HG03439 (cell line): ENCODE measurements around the gene KLHL22.

Source experiments
- ATAC-seq: cut with Tn5 transposase; IDR thresholded peaks from one replicate; pipeline ENCODE4 v1.9.1; 2021; ENCODE audit warnings: mild to moderate bottlenecking, moderate library complexity; ENCODE audit not compliant: unreplicated experiment

KLHL22 gene

GRCh38 chr22:20435436-20436306 lies 59.9 kb downstream of the KLHL22 start:
- no peak for ATAC-seq

- ATAC-seq = no peak
These were observed 60.8 kb downstream of the KLHL22 start for GRCh38 chr22:20434773-20435172.

- no peak for ATAC-seq
These were observed 61.3 kb downstream of the KLHL22 start for GRCh38 chr22:20434264-20434751.

- ATAC-seq = no peak
These were observed 61.8 kb downstream of the KLHL22 start for GRCh38 chr22:20433686-20434241.

DNA sequence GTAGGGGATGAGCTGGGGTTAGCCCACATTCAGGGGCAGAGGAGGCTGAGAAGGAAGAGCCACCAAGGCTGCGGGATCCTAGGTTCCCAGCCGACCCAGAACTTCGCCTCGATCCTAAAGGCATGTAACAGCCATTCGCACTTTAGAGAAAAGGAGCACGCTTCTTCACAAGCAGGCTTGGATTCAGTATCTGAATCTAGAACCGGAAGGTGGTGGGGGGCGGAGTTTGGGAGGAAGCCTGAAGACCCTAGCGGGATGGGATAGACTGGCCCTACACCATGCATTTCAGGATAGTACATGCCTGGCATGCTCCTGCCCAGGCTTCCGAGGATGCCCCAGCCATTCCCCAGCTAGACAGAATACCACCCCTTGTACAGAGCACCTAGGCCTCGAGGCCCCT lies 62.4 kb downstream of the KLHL22 start:
- no peak for ATAC-seq

DNA sequence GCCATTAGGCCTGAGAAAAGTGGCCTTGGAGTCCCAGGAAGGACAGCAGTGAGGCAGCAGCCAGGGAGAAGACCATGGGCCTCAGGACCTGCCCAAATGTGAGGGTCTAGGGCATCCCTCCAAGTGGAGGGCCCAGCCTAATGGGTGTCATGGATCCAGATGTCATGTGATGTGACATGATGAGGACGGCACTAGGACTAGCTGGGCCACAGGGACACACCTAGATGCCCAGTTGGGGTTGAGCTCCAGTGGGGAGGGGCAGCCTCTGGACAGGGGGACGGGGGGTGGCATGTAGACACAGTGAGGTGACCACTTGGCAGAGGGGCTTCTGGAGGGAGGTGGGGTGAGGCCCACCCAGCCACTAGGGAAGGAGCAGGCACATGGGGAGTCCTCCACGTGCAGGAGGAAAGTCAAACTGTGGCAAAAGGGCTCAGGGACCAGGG lies 63.3 kb downstream of the KLHL22 start:
- ATAC-seq = no peak

DNA sequence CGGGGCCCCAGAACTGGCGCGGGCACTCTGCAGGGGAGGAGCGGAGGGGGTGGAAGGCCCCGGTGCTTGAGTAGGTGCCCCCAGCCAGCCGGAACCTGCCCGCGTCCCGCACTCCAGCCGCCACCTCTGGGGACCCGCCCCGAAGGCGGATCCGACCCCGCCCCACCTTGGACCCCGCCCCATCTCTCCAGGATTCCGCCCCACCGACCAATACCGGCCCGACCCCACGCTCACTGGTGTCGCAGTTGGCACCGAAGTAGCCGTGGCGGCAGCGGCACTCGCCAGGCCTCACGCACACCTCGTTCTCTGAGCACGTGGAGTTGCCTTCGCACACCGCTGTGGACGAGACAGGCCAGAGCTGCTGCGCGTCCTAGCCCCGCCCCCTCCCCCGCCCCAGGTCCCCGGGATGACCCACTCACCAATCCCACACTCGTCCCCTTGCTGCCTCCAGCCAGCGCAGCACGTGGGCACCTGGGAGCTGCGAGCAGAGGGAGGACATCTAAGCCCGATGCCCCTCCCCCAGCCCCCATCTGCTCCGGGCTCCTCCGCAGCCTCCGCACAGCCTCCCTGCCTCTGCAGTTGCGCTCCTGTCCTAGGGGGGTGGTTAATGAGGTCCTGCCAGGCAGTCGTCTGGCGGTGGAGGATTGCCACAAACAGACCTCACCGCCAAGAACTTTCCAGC lies 63.9 kb downstream of the KLHL22 start:
- ATAC-seq = no peak

DNA sequence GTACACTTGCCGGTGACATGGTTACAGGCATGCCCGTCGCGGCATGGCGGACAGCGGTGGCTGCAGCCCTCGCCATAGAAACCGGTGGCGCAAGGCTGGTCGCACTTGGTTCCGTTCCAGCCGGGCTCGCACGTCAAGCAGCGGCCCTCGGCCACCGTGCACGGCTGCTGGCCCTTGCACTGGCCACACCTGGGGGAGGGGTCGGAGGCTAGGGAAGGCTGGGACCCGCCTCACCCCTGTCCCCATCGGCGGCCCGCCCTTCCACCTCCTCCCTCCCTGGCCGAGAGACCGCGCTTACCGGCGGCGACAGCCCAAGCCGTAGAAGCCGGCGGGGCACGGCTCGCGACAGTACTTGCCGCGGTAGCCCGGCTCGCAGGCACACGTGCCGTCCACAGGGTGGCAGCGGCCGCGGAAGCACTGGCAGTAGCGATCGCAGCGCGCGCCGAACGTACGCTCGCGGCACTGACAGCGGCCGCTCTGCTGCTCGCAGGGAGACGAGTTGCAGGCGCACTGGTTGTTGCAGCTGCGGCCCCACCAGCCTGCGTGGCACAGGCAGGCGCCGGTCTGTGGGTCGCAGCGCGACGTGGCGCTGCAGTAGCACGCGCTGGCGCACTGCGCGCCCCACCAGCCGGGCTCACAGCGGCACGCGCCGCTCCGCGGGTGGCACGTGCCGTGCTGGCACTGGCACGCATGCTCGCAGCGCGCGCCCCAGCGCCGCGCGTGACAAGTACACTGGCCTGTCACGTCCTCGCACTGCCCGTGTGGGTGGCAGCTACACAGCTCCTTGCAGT lies 64.7 kb downstream of the KLHL22 start:
- no peak for ATAC-seq

DNA sequence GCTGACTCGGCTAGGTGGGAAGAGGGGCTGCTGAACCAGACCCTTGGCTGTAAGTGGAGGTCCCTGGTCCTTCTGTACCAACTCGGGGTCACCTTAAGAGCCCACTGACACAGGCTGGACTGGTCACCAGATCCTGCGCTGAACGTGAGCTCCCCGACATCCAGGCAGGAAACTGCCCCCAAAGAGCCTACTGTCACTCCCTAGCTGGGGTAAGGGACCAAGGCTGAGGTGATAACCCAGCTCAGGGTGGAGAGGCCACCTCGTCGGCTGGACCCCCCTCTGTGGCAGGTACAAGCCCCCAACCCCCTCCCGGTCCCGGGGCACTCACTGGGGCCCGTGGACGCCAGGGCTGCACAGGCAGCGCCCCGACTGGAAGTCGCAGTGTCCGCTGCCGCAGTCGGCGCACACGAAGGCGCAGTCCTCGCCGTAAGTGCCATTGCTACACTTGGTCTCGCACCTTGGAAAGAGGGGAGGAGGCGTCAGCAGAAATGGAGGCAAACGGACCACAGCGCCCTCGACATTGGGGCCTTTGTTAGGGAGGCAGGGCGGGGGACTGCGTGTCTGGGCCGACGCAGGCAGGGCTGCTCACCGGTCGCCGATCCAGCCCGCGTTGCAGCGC lies 65.4 kb downstream of the KLHL22 start:
- ATAC-seq = no peak

DNA sequence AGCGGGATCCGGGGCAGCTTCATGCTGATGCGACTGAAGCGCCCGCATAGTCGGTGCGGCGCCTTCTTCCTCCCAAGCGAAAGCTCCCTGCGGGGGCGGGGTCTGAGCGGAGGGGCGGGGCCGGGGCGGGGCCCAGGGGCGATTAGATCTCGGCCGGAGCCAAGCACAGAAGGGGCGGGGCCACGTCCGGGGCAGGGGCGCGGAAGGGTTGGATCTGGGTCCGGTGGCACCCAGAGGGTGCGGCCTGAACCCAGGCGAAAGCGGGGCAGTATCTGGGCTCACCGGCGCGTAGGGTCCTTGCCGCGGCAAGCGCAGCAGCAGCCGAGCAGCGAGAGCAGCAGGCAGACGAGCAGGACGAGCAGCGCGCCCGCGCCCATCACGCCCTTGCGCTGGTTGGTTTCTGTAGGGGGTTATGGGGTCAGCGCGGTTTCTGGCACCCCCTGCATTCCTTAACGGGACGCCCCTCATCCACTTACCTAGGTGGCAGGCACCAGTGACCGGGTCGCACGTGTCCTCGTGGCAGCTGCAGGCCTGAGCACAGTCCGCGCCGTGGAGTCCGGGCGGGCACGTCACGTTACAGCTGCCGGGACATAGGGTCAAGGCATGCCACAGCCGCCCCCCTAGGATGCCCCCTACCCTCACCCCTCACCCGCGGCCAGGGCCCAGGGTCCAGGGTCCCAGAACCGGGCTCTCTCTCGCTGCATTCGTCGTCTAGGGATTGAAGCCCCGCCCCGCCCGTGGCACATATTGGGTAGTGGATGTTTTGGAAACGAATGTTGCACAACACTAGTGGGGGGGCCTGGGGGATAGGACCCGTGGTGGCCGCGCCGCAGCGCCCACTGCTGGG lies 66.1 kb downstream of the KLHL22 start:
- no peak for ATAC-seq

DNA sequence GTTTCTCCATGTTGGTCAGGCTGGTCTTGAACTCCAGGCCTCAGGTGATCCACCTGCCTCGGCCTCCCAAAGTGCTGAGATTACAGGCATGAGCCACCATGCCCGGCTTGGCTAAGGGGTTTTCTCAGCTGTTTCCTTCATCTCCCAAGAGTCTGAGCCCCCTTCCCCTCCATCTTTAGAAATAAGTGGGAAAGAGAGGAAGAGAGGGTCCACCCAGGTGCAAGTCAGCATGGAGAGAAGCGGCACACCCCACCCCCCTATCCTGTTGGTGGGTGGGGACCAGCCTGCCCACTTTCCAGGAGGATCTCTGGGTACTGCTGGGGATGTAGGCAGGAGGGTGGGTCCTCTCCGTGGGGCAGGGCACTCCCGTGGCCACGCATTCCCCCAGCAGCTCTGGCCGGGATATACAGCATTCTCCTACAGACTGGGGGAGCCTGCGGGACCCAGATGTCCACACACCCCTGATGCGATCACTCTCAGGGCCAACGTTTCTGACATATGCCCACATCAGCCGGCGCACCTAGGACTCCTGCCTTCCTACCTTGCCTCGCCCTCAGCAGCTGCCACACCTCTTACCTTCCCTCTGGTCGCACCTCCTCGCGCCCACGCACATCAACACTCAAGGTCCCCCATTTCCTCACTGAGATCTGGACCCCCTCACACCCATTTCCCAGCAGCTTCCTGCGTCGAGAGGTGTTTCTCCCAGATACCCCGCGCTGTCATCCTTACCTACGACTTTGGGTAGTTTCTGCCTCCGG lies 66.9 kb downstream of the KLHL22 start:
- ATAC-seq = no peak

DNA sequence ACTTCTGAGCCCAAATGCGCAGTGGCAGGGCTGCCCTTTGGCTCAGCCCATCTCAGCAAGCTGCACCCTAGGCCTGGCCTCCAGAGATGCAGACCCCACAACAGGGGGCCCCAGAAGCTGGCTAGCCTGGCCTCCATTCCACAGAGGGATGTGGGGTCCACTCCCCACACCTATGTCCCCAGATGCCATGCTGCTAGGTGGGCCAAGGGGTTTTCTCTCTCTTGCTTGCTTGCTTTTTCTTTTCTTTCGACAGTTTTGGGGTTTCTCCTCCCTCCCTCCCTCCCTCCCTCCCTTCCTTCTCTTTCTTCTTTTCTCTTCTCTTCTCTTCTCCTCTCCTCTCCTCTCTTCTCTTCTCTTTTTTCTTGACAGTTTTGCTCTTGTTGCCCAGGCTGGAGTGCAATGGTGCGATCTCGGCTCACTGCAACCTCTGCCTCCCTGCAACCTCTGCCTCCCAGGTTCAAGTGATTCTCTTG lies 67.6 kb downstream of the KLHL22 start:
- ATAC-seq = no peak

- no peak for ATAC-seq
These were observed 68.3 kb downstream of the KLHL22 start for GRCh38 chr22:20427104-20427944.

DNA sequence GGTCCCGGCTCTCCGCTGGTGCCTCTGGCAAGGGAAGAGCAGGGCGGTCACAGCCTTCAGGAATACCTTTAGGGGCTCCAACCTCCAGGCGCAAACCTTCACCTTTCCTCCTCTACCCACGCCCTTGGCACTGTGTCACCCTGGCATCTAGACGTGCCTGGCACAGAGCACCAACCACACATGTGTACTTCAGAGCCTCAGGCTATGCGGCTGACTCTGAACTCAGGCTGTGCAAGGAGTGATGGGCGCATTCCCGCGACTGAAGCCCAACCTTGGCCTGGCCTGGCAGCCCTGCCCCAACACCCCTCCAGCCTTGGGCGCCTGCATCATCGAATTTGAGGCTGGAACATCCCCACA lies 69.4 kb downstream of the KLHL22 start:
- no peak for ATAC-seq

GRCh38 chr22:20425566-20426258 lies 69.9 kb downstream of the KLHL22 start:
- ATAC-seq = no peak

- no peak for ATAC-seq
These were observed 70.5 kb downstream of the KLHL22 start for GRCh38 chr22:20424932-20425565.

DNA sequence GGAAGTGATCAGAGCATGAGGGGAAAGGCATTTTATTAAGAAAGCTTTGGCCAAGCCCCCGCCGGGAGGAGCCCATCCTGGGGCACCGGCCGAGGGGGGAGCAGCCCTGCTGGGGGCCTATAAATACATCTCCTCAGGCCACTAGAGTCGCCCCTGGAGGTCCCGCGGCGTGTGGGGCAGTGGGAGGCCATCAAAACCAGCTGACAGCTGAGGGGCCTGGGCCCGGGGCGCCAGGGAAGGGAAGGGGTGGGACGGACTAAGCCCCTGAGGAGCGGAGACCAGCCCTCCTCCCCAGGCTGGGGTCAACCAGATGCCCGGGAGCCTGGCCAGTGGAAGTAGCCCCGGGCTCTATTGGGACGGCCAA lies 71.0 kb downstream of the KLHL22 start:
- no peak for ATAC-seq
